HCT116 (cell line): ENCODE measurements around the gene KTN1. TPM values are rescaled to one million over a fixed set of nuclear protein-coding genes. Genes with fewer than 3 reads are reported as not detected.

Experiments used
- ATAC-seq: fragments of 200-7000 bp; cut with Tn5 transposase; 2 replicates; pipeline ENCODE4 v1.9.1; 2020; ENCODE audit warnings: mild to moderate bottlenecking, moderate library complexity
- BruUV-seq: library from RNA; stranded (reverse); fragments of 400-500 nt; replicated peaks from 2 replicates; lab custom pipeline; 2021; lab: Mats Ljungman, UMichigan
- CTCF ChIA-PET: fragments of 300-600 bp; sonication (Branson Sonifier 250); formaldehyde crosslinking; loops from one replicate; lab custom pipeline; 2021; ENCODE audit warnings: antibody characterized with exemption; lab: Charles Lee
- POLR2A ChIA-PET: fragments of 300-600, 350-600 bp; sonication (Branson Sonifier 250); formaldehyde crosslinking; loops from one replicate; lab custom pipeline; 2021; ENCODE audit warnings: antibody characterized with exemption; lab: Charles Lee
- RAD21 ChIA-PET, 2 experiments: fragments of 300-600 bp; sonication (Branson Sonifier 250); formaldehyde crosslinking; loops; one replicate each; lab custom pipeline; 2023; ENCODE audit warnings: low total read pairs in 2 of 2; ENCODE audit not compliant: uncharacterized antibody in 2 of 2, unreplicated experiment in 2 of 2, low non-redundant PET in 1 of 2; lab: Charles Lee
- DNase-seq: peaks from one replicate; pipeline ENCODE4 v3.0.0-alpha.2; 2010; ENCODE audit warnings: low read depth, low spot score
- H2AFZ ChIP-seq: fragments of 200-600 bp; shearing (Covaris generic), sonication (generic); 2 replicates; pipeline ENCODE4 v1.6.1; 2017; ENCODE audit warnings: low read depth, mixed run types, mixed read lengths, antibody characterized with exemption, low read length; ENCODE audit not compliant: poor library complexity, severe bottlenecking
- H3K27ac ChIP-seq: 2 replicates; pipeline ENCODE4 v1.5.1; 2012; ENCODE audit warnings: low read depth, low read length
- H3K27me3 ChIP-seq: fragments of 200-600 bp; sonication (generic); 2 replicates; pipeline ENCODE4 v1.6.1; 2016; ENCODE audit warnings: mixed run types, low read length, mixed read lengths; ENCODE audit not compliant: insufficient read depth
- H3K36me3 ChIP-seq, 2 experiments: fragments of 200-500 bp in 1 of 2; fragments of 200-600 bp in 1 of 2; sonication (Bioruptor generic) in 1 of 2; sonication (generic) in 1 of 2; 2 replicates each; pipeline versions ENCODE4 v1.5.1 to v1.6.1; 2014 to 2016; ENCODE audit warnings: low read length in 2 of 2, inconsistent platforms in 1 of 2, mixed read lengths in 1 of 2, mixed run types in 1 of 2; ENCODE audit not compliant: insufficient read depth in 2 of 2, control insufficient read depth in 1 of 2
- H3K4me1 ChIP-seq, 2 experiments: fragments of 200-600 bp in 1 of 2; sonication (generic) in 1 of 2; 2 replicates each; pipeline versions ENCODE4 v1.5.1 to v1.6.1; 2012 to 2017; ENCODE audit warnings: low read length in 2 of 2, inconsistent platforms in 1 of 2, mild to moderate bottlenecking in 1 of 2, mixed read lengths in 1 of 2, mixed run types in 1 of 2, moderate library complexity in 1 of 2; ENCODE audit not compliant: insufficient read depth in 2 of 2, control insufficient read depth in 1 of 2
- H3K4me2 ChIP-seq: fragments of 200-600 bp; sonication (generic); 2 replicates; pipeline ENCODE4 v1.6.1; 2017; ENCODE audit warnings: mixed run types, low read length, mixed read lengths
- H3K4me3 ChIP-seq, 2 experiments: fragments of 200-600 bp in 1 of 2; sonication (generic) in 1 of 2; replicated peaks in 1 of 2; 2 replicates each; pipeline ENCODE4 v1.5.1; 2011 to 2016; ENCODE audit warnings: low read length in 2 of 2, control low read depth in 1 of 2, low read depth in 1 of 2, mild to moderate bottlenecking in 1 of 2, mixed read lengths in 1 of 2, mixed run types in 1 of 2
- H3K79me2 ChIP-seq: fragments of 200-600 bp; sonication (generic); 2 replicates; pipeline ENCODE4 v1.6.1; 2017; ENCODE audit warnings: mild to moderate bottlenecking, mixed run types, low read length, moderate library complexity, mixed read lengths; ENCODE audit not compliant: insufficient read depth
- H3K9ac ChIP-seq: fragments of 200-600 bp; sonication (generic); 2 replicates; pipeline ENCODE4 v1.6.1; 2016; ENCODE audit warnings: low read length, mixed read lengths
- H3K9me2 ChIP-seq: fragments of 200-600 bp; sonication (generic), shearing (Covaris generic); 2 replicates; pipeline ENCODE4 v1.6.1; 2017; ENCODE audit warnings: mixed run types, mild to moderate bottlenecking, moderate library complexity; ENCODE audit not compliant: insufficient read depth
- H3K9me3 ChIP-seq, 2 experiments: fragments of 200-500 bp in 1 of 2; fragments of 200-600 bp in 1 of 2; sonication (Bioruptor generic) in 1 of 2; sonication (generic) in 1 of 2; 2 replicates each; pipeline ENCODE4 v1.6.1; 2014 to 2017; ENCODE audit warnings: low read length in 2 of 2, mixed read lengths in 2 of 2, inconsistent platforms in 1 of 2, low read depth in 1 of 2, mild to moderate bottlenecking in 1 of 2, mixed run types in 1 of 2, moderate library complexity in 1 of 2; ENCODE audit not compliant: control insufficient read depth in 1 of 2, insufficient read depth in 1 of 2
- H4K20me1 ChIP-seq: fragments of 200-600 bp; sonication (generic), shearing (Covaris generic); 2 replicates; pipeline ENCODE4 v1.6.1; 2017; ENCODE audit warnings: mixed run types, mild to moderate bottlenecking, moderate library complexity; ENCODE audit not compliant: insufficient read depth
- CBX3 ChIP-seq: IDR thresholded peaks from 2 replicates; pipeline ENCODE4 v1.6.1; 2012; ENCODE audit warnings: low read depth
- CTCF ChIP-seq, 3 experiments: fragments of 200-600 bp in 1 of 3; sonication (generic) in 1 of 3; IDR thresholded peaks in 2 of 3; conservative IDR thresholded peaks in 1 of 3; 2 replicates each; pipeline ENCODE4 v1.5.1; 2012 to 2017; ENCODE audit warnings: low read depth in 2 of 3, low read length in 2 of 3, antibody characterized with exemption in 1 of 3, borderline replicate concordance in 1 of 3, control low read depth in 1 of 3, mild to moderate bottlenecking in 1 of 3, mixed read lengths in 1 of 3, mixed run types in 1 of 3, moderate library complexity in 1 of 3; ENCODE audit not compliant: insufficient read depth in 1 of 3
- EZH2 ChIP-seq: fragments of 200-600 bp; sonication (generic); IDR thresholded peaks from 2 replicates; pipeline ENCODE4 v1.6.1; 2017; ENCODE audit warnings: antibody characterized with exemption, mixed run types
- EZH2phosphoT487 ChIP-seq: fragments of 200-600 bp; IDR thresholded peaks from 2 replicates; pipeline ENCODE4 v1.6.1; 2018; ENCODE audit warnings: antibody characterized with exemption, borderline replicate concordance
- FOSL1 ChIP-seq: IDR thresholded peaks from 2 replicates; pipeline ENCODE4 v1.6.1; 2012; ENCODE audit warnings: low read depth
- POLR2A ChIP-seq: IDR thresholded peaks from 2 replicates; pipeline ENCODE4 v1.7.0; 2011; ENCODE audit warnings: borderline replicate concordance; ENCODE audit not compliant: insufficient read depth, insufficient read length; ENCODE audit errors: extremely low read depth
- TCF7L2 ChIP-seq: IDR thresholded peaks from 2 replicates; pipeline ENCODE4 v1.7.0; 2011; ENCODE audit warnings: borderline replicate concordance, inconsistent platforms; ENCODE audit not compliant: insufficient read depth, insufficient read length; ENCODE audit errors: extremely low read depth
- YY1 ChIP-seq: IDR thresholded peaks from 2 replicates; pipeline ENCODE4 v1.6.1; 2011; ENCODE audit warnings: low read length, low read depth, moderate library complexity, mild to moderate bottlenecking; ENCODE audit not compliant: insufficient replicate concordance; ENCODE audit errors: extremely low read depth
- ZBTB33 ChIP-seq: IDR thresholded peaks from 2 replicates; pipeline ENCODE4 v1.6.1; 2011; ENCODE audit warnings: mild to moderate bottlenecking, low read length, moderate library complexity; ENCODE audit not compliant: insufficient replicate concordance; ENCODE audit errors: extremely low read depth
- intact Hi-C: fragments of 100-400 bp; cut with micrococcal nuclease; formaldehyde crosslinking; loops from 2 replicates; pipeline ENCODE4 v1.10.0; 2022
- total RNA-seq: library from RNA; stranded (reverse); gene quantifications from one replicate; pipeline ENCODE4 v1.2.1, GENCODE V29; 2021; ENCODE audit not compliant: unreplicated experiment

The KTN1 gene
- total RNA-seq, 1 experiment from 2014 or later, result 105 TPM

- Histone ChIP-seq H3K9me2 (no peaks in the 10 kb centered on the region), H2AFZ (no peak overlapping the region), H3K79me2 (peaks cover 28% of the 10 kb centered on the region), H3K4me1 (no peaks in the 10 kb centered on the region), H4K20me1 (peaks cover 3% of the 10 kb centered on the region; the same call in 1 of the 2 replicates), H3K36me3 (peaks cover 30 to 35% of the 10 kb centered on the region in 2 experiments; a peak in 3 of 4 replicates), H3K4me2 (no peak overlapping the region), H3K9me3 (no peaks in the 10 kb centered on the region), H3K4me3 (no peak overlapping the region), H3K27ac (no peak overlapping the region), H3K27me3 (no peaks in the 10 kb centered on the region), H3K9ac (no peak overlapping the region)
- RAD21 ChIA-PET, result no interaction called here
- TF ChIP-seq EZH2 (no peak), TCF7L2 (no peak)
- intact Hi-C loops, result no loop called here
- CTCF ChIA-PET, result no interaction called here
- ATAC-seq, result no peak
- no TSS peak for BruUV-seq
- POLR2A ChIA-PET, result no interaction called here
- no peak for DNase-seq
Measured at GRCh38 chr14:55625481-55625880, 45.5 kb downstream of the KTN1 start.

GRCh38 chr14:55626131-55626530, 46.1 kb downstream of the KTN1 start:
- CTCF ChIA-PET, result no interaction called here

More at GRCh38 chr14:55626131-55626530, 46.1 kb downstream of the KTN1 start:
- Histone ChIP-seq H3K4me1 (no peaks in the 10 kb centered on the region), H4K20me1 (peaks cover 3% of the 10 kb centered on the region; the same call in 1 of the 2 replicates), H3K79me2 (peaks cover 28% of the 10 kb centered on the region), H3K9me2 (no peaks in the 10 kb centered on the region), H3K4me3 (no peak overlapping the region), H3K4me2 (no peak overlapping the region), H3K36me3 (peaks cover 29 to 30% of the 10 kb centered on the region in 2 experiments; a peak in 3 of 4 replicates), H2AFZ (no peak overlapping the region), H3K9ac (no peak overlapping the region), H3K27ac (no peak overlapping the region), H3K27me3 (no peaks in the 10 kb centered on the region), H3K9me3 (no peaks in the 10 kb centered on the region)
- POLR2A ChIA-PET, result no interaction called here
- RAD21 ChIA-PET, result no interaction called here
- DNase-seq (no peak), ATAC-seq (no peak)
- intact Hi-C loops, result no loop called here
- TF ChIP-seq YY1 (no peak), CTCF (IDR thresholded peaks at IDR 0.05 in 2 of 3, conservative IDR thresholded peaks at IDR 0.05 in 1 of 3; ENCODE audit: borderline replicate concordance in 1 of 3, insufficient read depth in 1 of 3, low read depth in 2 of 3, low read length in 2 of 3) (no peak), FOSL1 (no peak), TCF7L2 (no peak), CBX3 (no peak), POLR2A (no peak), ZBTB33 (no peak), EZH2phosphoT487 (no peak)
- BruUV-seq, result no TSS peak
